GM21423 (cell line): Measurements from ENCODE around the gene FGD6.
A peak's percentile ranks its signal among the peaks of the same experiment; 100 is the strongest.
"Not testable (repeated sequence)": the region's sequence is repeated elsewhere in the genome, so short reads cannot be mapped to it uniquely, and the experiment has no call there.

ENCODE experiments used
- ATAC-seq: cut with Tn5 transposase; IDR thresholded peaks from one replicate; pipeline ENCODE4 v1.9.1; 2021; ENCODE audit warnings: mild to moderate bottlenecking, moderate library complexity; ENCODE audit not compliant: unreplicated experiment

Gene FGD6

GRCh38 chr12:95096378-95096777 is 120.9 kb downstream of the FGD6 start:
- ATAC-seq, result no peak

DNA sequence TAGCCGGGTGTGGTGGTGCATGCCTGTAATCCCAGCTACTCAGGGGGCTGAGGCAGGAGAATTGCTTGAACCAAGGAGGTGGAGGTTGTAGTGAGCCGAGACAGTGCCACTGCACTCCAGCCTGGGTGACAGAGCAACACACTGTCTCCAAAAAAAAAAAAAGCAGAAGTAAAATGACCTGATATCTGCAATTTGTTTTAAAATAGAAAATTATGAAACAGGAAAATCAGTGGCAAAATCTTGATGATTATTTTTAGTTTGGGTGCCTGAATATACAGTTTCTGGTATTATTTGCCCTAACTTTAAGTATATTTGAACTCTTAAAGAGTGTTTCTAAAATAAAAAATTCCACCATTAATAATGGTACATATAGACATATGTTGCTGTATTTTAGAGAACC is 121.4 kb downstream of the FGD6 start:
- ATAC-seq, result not testable (repeated sequence)

- no peak for ATAC-seq
These were observed 127.8 kb downstream of the FGD6 start for GRCh38 chr12:95089462-95089861.

DNA sequence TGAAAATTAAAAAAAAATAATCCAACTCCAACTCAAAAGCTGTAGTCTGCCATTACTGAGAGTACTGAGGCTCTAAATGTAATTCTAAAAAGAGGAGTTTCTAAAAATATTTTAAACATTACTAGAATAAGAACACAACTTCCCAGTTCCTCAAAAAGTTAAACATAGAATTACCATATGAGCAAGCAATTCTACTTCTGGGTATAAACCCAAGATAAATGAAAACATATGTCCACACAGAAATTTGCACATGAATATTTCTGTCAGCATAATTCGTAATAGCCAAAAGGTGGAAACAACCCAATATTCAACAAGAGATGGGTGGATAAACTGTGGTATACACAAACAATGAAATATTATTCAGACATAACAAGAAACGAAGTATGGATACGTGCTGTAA is 128.9 kb downstream of the FGD6 start:
- peak; percentile 66 for ATAC-seq

- no peak for ATAC-seq
These were observed 131.7 kb downstream of the FGD6 start for GRCh38 chr12:95085612-95086011.

GRCh38 chr12:95083938-95084337 is 133.3 kb downstream of the FGD6 start:
- no peak for ATAC-seq

GRCh38 chr12:95083471-95083870 is 133.8 kb downstream of the FGD6 start:
- ATAC-seq, result no peak

DNA sequence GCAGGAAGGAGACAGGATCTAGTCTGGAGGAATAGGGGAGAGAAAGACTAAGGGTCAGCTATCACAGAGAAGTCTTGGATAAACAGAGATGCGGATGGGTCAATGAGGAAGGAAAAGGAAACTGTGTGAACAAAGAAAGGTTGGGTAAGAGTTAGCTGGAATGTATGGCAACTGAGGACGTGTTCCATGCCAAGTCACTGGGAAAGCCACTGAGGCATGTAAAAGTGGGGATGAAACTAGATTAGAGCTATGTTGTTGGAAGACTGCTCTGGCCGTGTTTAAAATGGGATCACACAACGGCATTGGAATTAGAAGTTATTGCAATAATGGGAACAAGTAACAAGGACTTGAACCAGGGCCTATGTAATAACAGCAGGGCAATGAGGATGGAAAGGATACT is 139.9 kb downstream of the FGD6 start:
- no peak for ATAC-seq

GRCh38 chr12:95074766-95075165 is 142.5 kb downstream of the FGD6 start:
- no peak for ATAC-seq

DNA sequence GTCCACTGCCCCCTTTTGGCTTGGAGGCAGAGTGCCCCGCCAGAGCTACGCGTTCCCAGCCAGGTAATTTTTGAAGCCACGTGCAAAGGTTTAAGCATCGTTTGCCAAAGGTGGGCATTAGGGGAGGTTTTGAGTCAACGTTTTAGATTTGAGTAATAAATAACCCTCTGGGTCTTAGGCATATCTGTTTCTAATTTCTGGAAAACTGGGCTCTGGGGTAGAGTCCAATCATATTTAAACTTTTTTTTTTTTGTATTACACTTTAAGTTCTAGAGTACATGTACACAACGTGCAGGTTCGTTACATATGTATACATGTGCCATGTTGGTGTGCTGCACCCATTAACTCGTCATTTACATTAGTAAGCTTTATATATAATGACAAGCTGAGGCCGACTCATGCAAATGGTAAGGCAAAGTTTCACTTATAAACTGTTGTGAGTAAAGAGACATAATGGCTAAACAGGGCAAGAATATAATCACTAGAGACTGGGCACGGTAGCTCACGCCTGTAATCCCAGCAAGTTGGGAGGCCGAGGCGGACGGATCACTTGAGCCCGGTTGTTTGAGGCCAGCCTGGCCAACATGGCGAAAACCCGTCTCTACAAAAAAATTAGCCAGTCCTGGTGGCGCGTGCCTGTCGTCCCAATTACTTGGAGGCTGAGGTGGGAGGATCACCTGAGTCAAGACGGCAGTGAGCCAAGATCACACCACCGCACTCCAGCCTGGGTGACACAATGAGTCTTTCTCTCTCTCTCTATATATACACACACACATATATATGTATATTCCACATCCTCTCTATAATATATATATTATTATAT is 143.4 kb downstream of the FGD6 start:
- no peak for ATAC-seq

GRCh38 chr12:95072900-95073697 is 144.2 kb downstream of the FGD6 start, which contains the start of gene NR2C1:
TSS of gene NR2C1 (minus strand) at chr12:95073618. CDS start at chr12:95067384, 6,234 bp downstream.
- peak; percentile 92 for ATAC-seq

- no peak for ATAC-seq
These were observed 146.9 kb downstream of the FGD6 start for GRCh38 chr12:95070378-95070777.

- no peak for ATAC-seq
These were observed 151.0 kb downstream of the FGD6 start for GRCh38 chr12:95066091-95066855.

GRCh38 chr12:95060951-95061350 is 156.3 kb downstream of the FGD6 start:
- no peak for ATAC-seq

GRCh38 chr12:95059984-95060383 is 157.3 kb downstream of the FGD6 start:
- ATAC-seq, result no peak

DNA sequence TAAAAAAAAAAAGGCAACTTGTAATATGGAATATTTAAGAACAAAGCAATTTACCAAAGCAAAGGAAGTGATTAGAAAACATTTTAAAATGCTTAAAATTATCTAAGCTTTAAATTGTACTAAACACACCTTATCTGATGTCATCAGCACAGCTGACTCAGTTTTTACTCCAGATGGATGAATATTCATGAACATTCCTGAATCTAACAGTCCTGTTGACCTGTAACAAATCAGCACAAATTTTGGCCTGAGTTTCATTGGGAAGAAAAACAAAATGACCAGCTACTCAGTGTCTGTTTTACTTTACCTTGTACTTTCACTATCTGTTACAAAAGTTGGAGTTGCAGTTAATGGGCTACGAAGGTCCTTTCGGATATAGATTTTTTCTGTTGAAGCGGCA is 159.8 kb downstream of the FGD6 start:
- ATAC-seq, result no peak

- ATAC-seq, result no peak
These were observed 162.2 kb downstream of the FGD6 start for GRCh38 chr12:95055057-95055456.

DNA sequence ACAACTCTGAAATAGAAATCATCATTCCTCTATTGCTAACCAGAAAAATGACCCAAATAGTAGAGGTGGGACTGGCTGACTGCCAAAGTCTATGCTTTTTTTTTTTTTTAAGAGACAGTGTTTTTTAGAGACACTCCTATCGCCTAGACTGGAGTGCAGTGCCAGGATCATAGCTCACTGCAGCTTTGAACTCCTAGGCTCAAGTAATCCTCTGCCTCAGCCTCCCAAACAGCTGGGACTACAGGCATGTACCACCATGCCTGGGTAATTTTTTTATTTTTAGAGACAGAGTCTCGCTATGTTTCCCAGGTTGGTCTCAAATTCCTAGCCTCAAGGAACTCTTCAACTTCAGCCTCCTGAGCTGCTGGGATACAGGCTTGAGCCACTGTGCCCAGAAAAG is 163.1 kb downstream of the FGD6 start:
- no peak for ATAC-seq

GRCh38 chr12:95051241-95051640 is 166.0 kb downstream of the FGD6 start:
- no peak for ATAC-seq

DNA sequence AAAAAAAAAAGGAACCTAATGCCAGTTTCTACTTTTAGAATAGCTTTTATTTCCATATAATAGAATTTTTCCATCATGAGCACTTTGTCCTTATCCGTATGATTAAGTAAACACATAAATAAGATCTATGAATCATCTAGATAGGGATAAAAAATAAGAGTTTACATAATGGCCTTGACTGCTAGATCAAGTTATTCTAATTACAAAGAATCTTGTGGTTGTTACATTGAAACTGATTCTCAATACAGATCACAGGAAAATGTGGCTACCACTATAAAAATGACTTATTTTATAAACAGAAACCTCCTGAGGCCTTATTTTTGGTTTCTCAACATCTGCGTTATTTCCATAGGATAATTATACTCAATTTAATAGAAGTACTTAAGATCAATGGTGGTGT is 179.4 kb downstream of the FGD6 start:
- no peak for ATAC-seq

DNA sequence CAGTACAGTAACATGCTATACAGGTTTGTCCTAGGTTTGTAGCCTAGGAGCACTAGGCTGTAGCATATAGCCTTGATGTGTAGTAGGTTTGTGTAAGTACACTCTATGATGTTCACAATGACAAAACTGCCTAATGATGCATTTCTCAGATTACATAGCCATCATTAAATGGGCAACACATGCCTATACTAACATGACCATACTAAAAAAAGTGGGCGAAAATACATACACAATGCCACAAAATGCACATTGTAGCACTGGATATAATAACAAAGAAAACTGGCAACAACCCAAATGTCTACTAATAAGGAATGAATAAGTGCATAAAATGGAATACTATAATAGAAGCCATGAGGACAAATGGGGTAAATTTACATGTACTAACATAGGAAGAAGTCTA is 182.5 kb downstream of the FGD6 start:
- no peak for ATAC-seq
